Fibroblast of lung (primary cell): ENCODE data around the gene SCRT2.

Experiments used
- EZH2 ChIP-seq: IDR thresholded peaks from 2 replicates; pipeline ENCODE4 v1.5.1; 2012; ENCODE audit warnings: low read length, control low read depth, mild to moderate bottlenecking; ENCODE audit errors: missing control alignments
- TF ChIP-seq, protein P1 (sequence below), 2 donors: IDR thresholded peaks in 1 of 2; conservative IDR thresholded peaks in 1 of 2; 1 replicate in 1 of 2; 2 replicates in 1 of 2; pipeline ENCODE4 v1.5.1; 2011 to 2012; ENCODE audit warnings: low read length in 2 of 2, control low read depth in 1 of 2, inconsistent platforms in 1 of 2, low read depth in 1 of 2, mild to moderate bottlenecking in 1 of 2

- TF ChIP-seq, protein P1, sequence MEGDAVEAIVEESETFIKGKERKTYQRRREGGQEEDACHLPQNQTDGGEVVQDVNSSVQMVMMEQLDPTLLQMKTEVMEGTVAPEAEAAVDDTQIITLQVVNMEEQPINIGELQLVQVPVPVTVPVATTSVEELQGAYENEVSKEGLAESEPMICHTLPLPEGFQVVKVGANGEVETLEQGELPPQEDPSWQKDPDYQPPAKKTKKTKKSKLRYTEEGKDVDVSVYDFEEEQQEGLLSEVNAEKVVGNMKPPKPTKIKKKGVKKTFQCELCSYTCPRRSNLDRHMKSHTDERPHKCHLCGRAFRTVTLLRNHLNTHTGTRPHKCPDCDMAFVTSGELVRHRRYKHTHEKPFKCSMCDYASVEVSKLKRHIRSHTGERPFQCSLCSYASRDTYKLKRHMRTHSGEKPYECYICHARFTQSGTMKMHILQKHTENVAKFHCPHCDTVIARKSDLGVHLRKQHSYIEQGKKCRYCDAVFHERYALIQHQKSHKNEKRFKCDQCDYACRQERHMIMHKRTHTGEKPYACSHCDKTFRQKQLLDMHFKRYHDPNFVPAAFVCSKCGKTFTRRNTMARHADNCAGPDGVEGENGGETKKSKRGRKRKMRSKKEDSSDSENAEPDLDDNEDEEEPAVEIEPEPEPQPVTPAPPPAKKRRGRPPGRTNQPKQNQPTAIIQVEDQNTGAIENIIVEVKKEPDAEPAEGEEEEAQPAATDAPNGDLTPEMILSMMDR (conservative IDR thresholded peaks at IDR 0.05 in 1 of 2, IDR thresholded peaks at IDR 0.05 in 1 of 2; ENCODE audit: low read depth in 1 of 2, low read length in 2 of 2) = no peak
- TF ChIP-seq EZH2 = no peak
Observed at GRCh38 chr20:688809-689212, 13.2 kb upstream of the SCRT2 start.
